HG03097 (cell line): Measurements from ENCODE around the gene IL19.
A peak's percentile ranks its signal among the peaks of the same experiment; 100 is the strongest.

Source experiments
- ATAC-seq: cut with Tn5 transposase; IDR thresholded peaks from one replicate; pipeline ENCODE4 v1.9.1; 2021; ENCODE audit not compliant: unreplicated experiment, low FRiP score

The IL19 gene, protein sequence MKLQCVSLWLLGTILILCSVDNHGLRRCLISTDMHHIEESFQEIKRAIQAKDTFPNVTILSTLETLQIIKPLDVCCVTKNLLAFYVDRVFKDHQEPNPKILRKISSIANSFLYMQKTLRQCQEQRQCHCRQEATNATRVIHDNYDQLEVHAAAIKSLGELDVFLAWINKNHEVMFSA

DNA sequence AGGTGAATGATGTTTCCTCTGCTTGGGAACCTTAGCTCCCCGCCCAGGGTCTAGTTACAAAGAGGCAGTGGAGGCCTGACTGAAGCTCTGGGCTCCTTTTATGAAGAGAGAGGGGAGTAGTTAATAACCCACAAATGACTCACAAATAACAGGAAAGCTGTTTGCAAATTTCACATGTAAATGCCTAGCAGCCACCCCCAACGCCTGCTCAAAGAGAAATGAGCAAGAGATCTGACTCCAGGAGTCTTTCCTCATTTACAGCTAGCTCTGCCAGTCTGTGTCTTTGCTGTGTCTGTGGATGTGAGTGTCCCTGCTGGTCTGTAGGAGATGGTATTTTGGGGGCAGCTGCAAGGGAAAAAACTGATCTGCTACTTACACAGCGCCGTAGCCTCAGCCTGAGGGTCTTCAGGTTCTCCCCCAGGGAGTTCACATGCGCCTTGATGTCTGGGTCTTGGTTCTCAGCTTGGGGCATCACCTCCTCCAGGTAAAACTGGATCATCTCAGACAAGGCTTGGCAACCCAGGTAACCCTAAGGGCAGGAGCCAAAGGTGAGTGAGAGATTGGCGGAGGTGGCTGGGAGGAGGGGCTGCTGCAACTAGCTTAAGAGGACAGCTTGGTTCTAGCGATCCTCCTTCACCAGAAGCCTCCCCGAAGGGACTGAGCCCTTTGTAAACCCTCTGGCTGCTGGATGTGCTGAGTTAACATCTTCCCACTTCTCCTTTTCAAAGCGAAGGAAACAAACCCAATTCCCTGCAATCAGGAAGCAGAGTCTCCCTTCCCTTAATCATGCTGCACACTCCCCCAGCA is at the start of gene IL19:
Gene IL19 (plus strand): TSS at position 243 of the 807 bp plus-strand sequence. CDS start 65,890 bp downstream, outside the sequence.
- ATAC-seq = no peak

DNA sequence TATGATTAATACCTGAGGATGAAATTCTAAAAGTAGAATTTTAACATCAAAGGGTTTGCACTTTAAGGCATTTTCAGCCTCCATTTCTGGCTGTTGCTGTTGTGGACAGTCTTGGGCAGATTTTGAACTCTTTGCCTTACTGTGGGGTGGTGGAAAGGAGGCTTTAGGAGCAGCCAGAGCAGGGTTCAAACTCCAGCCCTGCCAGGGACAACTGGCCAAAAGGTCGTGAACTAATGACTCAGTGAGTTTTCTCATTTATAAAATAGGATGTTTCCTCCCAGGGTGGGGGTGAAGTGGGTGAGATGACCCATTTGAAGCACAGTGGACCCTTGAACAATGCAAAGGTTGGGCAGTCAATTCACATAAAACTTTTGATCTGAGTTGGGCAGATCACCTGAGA is 49.1 kb upstream of the IL19 start:
- ATAC-seq = no peak

DNA sequence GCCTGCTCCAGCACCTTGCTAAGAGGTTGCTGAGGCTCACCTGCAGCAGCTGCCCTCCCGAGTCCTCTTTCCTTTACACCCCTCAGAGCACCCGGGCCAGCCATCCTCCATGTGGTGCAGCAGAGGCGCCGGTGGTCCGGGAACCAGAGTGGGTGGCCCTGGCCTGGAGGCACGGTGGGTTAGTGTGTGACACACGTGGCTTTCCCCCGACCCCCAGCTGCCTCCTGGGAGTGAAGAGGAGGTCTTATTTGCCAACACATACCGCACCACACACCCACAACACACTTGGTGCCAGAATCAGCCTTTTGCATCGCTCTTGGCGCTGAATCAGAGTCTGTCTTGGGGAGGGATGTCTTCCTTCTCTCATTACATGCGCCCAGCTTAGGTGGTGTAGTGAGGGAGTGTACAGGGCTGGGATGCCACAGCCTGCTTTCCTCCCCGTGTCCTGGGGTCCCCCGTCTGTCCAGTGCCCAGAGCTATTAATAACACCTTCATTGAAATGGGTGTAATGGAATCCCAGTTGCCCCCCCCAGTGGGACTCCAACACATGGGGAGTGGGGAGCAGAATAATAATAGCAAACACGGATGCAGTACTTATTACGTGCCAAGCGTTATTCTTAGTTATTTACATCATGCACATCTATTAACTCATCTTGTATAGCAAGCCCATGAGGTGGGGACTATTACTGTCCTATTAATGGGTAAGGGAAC is 47.7 kb upstream of the IL19 start:
- ATAC-seq = no peak

DNA sequence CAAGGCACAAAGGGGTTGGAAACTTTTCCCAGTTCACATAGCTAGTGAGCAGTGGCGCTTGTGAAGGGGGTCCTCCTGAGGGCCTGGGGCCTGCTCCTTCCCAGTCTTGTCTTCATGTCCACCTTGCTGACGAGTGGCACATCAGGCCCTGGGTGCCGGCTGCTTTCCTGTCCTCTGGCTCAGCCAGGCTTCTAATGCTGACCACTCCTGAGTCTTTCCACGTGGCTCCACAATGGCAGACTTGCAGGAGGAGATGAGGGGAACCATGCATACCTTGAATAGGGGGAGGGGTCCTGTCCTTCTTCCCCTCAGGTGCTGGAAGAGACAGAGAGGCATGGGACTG is 47.1 kb upstream of the IL19 start:
- ATAC-seq = no peak

DNA sequence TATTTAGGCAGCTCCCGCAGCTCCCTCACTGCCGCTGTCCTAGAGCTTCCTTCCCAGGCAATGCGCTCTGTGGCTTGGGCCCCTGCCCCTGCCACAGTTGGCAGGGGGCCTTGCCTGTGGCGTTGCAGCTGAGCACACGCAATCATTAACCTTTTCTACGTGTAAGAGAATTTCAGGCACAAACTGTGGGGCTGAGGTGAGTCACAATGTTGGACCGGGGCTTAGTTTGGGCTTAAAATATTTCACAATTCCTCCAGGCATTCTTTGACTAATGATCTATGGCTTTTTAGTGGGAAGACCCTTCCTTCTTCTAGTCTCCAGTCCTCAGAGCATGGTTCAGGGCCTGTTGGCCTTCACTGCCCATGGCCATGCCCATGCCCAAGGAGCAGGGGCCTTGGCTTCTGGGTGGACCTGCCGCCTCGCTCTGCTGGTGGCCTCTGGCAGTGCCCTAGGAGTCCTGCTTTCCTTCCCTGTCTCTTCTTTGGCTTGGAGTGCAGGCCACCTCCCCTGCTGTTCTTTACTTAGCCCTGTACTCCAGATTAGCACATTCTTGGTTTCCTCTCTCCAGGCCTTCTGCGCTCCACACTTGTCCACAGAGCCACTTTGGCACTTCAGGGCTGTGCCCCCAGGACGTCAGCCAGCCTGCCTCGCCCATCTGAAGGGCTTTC is 46.6 kb upstream of the IL19 start:
- no peak for ATAC-seq

DNA sequence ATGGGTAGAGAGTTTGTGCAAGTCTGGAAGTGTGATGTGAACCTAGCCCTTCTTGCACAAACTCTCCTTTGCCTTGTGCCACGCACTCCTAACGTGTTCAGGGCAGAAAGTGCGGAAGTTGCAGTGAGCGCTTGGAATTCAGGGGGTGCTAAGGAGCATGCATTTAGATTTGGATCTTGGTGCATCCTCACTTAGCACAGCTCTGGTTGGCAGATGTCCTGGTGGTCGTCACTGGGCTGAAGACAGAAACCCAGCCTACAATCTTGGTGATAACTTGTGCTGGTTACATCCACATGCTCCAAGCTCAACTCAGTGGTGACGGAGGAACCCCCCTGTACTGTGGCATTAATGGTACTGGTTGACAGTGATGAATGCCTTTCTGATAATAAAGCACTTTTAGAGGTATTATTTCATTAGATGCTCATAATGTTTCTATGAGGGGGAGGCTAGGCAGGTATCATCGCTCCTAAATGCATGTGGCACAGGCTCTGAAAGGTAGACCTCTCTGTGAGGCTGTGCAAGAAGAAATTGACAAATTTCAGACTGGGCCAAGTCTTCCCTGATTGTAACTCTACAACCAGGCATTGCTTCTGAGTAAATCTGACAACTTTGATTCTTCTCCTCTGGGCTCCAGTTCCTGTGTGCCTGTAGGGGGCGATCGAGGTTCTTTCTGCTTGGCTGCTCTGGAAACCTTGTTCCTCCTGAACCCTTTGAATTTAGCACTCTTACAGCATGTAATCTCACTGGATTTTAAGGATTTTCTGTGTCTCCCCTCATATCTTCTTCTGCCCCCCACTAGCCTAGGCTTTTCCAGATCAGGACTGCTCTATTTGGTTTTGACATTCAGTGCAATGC is 45.2 kb upstream of the IL19 start:
- ATAC-seq = no peak

DNA sequence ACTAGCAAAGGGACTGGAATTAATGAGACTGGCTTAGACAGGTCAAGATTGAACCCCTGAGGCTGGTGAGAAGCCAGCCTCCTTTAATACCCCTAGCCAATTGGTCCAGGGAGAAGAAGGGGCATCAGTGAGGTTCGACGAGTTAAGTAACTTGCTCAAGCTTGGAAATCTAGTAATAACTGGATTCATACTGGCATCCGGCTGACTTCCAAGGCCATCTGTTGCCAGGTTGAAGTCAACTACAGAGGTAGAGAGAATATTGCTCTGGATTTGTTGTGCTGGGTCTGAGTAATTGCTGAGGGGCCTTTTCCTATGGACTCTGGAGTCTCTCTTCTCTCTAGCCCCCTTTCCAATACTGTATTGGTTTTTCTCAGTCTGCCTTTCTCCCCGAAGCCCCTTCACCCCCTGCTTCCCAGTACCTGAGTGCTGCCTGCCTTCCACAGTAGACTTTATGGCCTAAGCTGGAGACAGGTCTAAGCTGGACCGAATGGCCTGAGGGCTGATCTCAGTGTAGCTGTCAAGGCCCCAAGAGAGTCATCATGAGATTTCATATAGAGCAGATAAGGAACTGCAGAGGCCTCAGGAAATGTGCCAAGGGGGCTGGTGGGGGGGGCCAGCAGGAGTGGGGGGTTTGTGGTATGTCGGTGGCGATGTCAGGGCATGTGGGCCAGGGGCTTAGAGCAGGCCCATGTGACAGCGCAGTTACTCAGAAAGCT is 42.4 kb upstream of the IL19 start:
- ATAC-seq = no peak

DNA sequence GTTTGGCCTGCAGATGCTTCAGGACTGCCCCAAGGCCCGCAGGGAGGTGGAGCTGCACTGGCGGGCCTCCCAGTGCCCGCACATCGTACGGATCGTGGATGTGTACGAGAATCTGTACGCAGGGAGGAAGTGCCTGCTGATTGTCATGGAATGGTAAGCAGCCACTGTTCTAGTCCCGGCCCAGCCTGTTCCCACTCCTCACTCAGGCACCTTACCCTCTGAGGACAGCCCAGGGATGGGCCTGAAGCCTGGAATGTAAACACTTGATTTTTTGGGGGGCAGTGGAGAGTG is 41.9 kb upstream of the IL19 start:
- ATAC-seq = no peak

DNA sequence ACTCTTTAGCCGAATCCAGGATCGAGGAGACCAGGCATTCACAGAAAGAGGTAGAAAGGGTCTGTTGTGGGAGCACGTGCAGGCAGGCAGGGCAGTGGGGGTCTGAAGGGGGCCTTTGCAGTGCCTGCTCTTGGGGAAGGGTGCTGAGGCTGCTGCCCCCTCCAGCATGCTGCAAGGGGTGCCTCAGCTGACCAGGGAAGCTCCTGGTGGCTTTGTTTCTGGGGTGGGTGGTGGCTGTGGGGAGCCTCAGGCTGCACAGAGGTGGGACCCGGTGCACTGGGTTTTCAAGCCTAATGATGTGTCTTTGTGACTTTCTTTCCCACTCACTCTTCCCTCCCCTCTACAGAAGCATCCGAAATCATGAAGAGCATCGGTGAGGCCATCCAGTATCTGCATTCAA is 41.5 kb upstream of the IL19 start:
- ATAC-seq = no peak

DNA sequence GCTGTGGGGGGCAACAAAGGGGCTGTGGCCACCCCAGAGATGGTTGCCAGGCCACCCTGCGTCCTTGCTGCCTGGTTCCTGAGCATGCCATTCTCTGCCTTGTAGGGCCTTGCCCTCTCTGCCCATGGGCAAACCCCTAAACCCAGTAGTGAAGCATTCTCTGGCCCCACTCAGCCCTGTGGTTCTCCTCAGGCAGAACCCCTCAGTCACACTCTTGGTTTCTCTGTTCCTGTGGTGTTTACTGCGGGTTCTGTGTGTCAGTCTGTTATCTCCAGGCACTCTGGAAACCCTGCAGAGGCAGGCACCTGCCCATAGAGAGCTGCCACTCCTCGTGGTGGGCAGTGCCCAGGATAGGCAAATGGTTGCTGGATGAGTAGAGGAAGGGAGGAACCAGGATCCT is 41.1 kb upstream of the IL19 start:
- ATAC-seq = no peak

DNA sequence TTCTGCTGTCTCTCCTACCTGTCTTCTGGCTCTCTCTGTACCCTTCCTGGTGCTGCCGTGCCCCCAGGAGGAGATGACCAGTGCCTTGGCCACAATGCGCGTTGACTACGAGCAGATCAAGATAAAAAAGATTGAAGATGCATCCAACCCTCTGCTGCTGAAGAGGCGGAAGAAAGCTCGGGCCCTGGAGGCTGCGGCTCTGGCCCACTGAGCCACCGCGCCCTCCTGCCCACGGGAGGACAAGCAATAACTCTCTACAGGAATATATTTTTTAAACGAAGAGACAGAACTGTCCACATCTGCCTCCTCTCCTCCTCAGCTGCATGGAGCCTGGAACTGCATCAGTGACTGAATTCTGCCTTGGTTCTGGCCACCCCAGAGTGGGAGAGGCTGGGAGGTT is 38.1 kb upstream of the IL19 start:
- no peak for ATAC-seq

DNA sequence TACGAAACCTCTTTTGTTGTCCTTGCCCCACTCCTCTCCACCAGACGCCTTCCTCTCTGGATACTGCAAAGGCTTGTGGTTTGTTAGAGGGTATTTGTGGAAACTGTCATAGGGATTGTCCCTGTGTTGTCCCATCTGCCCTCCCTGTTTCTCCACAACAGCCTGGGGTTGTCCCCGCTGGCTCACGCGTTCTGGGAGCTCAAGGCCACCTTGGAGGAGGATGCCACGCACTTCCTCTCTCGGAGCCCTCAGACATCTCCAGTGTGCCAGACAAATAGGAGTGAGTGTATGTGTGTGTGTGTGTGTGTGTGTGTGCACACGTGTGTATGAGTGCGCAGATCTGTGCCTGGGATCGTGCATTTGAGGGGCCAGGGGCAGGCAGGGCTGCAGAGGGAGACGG is 37.6 kb upstream of the IL19 start:
- no peak for ATAC-seq

DNA sequence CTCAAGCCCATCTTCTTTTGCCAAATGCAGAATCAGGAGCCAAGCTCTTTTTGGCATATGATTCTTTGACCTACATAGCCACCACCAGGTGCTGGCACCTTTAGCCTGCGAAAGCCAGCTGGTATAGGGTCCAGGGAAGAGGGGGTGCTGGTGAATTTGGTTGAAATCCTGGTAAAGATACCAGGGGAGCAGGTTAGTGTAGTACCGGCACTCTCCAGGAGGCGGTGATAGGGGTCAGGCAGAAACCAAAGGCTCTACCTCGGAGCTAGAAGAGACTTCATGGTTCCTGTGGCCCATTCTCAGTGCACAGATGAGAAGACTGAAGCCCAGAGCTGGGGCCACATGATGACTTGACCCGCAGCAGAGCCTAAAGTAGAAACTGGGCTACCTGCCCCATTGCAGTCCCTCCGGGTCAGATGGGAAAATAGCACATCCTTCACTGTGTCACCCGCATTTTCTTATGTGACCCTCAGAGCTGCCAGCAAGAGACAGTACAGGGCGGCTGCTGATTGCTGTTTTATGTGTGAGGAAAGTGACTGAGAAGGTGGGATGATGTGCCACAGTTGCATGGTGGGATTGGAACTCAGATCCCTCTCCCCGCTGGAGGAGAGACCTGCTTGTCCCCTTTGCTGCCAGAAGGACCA is 36.0 kb upstream of the IL19 start:
- ATAC-seq = no peak

DNA sequence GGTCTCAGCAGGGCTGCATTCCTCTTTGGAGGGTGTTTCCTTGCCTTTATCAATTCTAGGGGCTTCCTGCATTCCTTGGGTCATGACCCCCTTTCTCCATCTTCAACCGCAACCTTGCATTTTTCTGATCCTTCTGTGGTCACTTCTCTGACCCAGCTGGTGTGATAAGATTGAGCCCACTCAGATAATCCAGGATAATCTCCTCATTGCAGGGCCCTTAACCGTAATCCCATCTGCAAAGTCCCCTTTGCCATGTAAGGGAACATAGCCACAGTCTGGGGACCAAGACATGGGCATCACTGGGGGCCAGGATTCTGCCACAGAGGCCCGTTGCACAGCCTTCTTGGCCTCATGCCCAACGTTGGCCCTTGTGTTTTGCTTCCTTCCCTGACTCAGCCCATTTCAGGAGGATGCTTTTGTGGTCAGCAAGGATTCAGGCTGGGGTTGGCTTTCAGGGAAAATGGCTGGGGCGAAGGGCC is 35.0 kb upstream of the IL19 start:
- ATAC-seq = no peak

DNA sequence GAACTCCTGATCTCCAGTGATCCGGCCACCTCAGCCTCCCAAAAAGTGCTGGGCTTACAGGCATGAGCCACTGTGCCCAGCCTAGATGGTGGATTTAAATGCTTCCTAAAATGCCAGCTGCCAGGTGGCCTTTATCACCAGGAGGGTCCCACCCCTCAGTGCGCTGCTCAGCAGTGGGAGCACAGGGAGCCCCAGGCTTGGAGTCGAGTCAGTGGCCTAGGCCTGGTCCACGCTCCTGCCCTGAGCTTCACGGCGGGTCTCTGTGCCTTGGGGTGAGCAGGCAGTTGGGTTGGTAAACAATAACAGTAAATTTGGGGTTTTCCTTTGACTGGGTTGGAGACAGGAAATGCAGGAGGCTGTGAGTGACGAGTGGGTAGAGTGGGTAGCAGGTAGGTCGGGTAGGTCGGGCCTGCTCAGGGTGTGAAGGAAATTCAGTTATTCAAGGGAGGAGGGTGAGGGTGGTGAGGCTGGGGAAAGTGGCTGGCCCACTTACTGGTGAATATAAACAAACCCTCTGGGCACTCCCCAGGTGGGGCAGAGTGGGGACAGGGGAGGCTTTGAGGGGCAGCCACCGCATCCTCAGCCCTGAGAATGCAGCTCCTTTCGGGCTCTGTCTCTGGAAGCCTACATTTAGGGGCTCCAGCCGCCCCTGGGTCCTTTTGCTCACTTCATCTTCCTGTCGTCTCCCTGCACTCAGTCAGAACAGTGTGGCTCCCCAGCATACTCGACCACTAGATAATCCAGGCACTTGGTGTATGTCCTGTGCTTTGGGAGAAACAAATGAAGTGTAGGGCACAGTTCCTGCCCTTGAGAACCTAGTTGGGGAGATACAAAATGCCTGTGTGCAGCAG is 33.5 kb upstream of the IL19 start:
- no peak for ATAC-seq

DNA sequence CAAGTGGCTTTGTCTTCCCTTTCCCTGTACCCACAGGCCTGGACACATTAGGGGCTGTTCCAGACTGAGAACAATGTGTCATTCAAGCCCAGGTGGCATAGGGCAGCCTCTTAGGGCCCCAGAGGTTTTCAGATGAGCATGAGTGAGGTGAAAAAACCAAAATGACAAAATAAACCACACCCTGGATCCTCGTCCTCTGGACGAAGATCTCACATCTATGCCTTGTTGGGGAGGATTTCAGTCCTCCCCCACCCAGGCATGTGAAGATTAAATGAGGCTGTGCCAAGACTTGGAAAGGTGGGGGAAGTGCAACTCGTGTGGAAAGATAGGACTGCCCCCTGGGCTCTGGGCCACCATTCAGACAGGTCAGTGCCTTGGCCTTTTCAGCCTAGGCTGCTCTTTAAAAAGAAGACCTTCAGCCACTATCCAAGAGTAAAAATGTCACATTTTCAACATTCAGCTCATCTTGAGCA is 32.8 kb upstream of the IL19 start:
- ATAC-seq = no peak

DNA sequence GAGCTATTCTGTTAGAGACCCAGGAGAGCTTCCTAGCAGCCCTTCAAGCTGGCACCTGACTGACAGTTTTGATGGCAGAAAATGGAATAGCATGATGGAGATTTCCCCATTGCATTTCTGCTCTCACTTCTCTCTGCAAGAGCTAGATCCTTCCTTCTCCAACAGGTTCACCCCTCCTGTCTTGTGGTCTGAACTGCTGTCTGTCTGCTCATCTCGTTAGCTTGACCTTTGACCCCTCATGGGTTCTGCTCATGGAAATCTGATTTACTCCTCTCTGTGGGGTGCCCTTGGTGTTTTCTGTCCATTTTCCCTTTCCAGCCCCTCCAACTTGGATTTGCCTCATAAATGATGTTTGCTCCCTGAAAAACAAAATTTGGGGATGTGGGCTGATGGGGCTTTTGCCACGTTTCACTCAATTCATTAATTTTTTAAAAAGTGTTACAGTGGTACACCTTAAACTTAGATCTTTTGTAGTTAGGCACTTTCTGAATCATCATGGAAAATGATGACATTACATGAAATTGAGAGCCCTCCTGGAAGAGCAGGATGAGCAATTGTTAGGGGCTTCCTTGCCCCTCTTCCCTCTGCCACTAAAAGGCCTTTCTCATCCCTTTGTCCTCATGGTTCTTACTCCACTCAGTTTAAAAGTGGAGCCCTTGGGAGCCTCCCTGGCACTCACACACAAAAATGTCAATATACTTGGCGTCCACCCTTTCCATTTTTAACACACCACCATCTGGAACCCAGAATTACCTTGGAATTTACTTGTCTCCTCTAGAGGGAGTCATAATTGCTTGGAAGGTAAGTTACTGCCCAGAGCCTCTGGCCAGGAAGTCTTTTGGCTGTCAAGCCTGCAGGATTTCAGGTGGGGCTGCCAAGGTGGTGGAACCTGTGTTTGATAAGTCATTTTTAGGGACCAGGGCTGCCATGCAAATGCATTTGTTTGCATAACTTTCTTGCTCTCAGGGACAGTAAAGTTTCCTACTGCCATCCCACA is 31.9 kb upstream of the IL19 start:
- ATAC-seq = peak; percentile 2
